Measurements from ENCODE around the gene ZNF24.

ZNF24 gene

GRCh38 chr18:35368595-35368994 is 24.4 kb upstream of the ZNF24 start:
- Mint-ChIP-seq H3K36me3 (ENCODE audit: low read depth) (no peaks in the 10 kb centered on the region), H3K4me1 (no peaks in the 10 kb centered on the region), H3K4me3 (no peak overlapping the region), H3K27ac (no peak overlapping the region), H3K27me3 (ENCODE audit: low read depth, poor library complexity) (no peaks in the 10 kb centered on the region), H3K9me3 (no peaks in the 10 kb centered on the region)
- no peak for DNase-seq
- TF ChIP-seq CTCF (IDR thresholded peaks at IDR 0.05): no peak

GRCh38 chr18:35362531-35362930 is 18.3 kb upstream of the ZNF24 start:
- H3K4me1 Mint-ChIP-seq: no peaks in the 10 kb centered on the region
- no peak for DNase-seq
- no peak overlapping the region for H3K27ac Mint-ChIP-seq
- no peak for TF ChIP-seq CTCF (IDR thresholded peaks at IDR 0.05)
- peaks cover 5% of the 10 kb centered on the region for H3K36me3 Mint-ChIP-seq (ENCODE audit: low read depth)
- H3K9me3 Mint-ChIP-seq: peaks cover 17% of the 10 kb centered on the region
- H3K27me3 Mint-ChIP-seq (ENCODE audit: low read depth, poor library complexity): no peaks in the 10 kb centered on the region
- H3K4me3 Mint-ChIP-seq: no peak overlapping the region

GRCh38 chr18:35361570-35362321 is 17.5 kb upstream of the ZNF24 start:
- Mint-ChIP-seq H3K36me3 (ENCODE audit: low read depth) (peaks cover 5% of the 10 kb centered on the region), H3K4me3 (no peak overlapping the region)
- TF ChIP-seq CTCF (IDR thresholded peaks at IDR 0.05): no peak

GRCh38 chr18:35355140-35355618 is 11.0 kb upstream of the ZNF24 start:
- peak; percentile 59 for TF ChIP-seq CTCF (IDR thresholded peaks at IDR 0.05)
- peak overlapping the region; percentile 53 for H3K4me3 Mint-ChIP-seq
- no peaks in the 10 kb centered on the region for H3K27me3 Mint-ChIP-seq (ENCODE audit: low read depth, poor library complexity)
- H3K9me3 Mint-ChIP-seq: peaks cover 35% of the 10 kb centered on the region
- no peak overlapping the region for H3K27ac Mint-ChIP-seq
- H3K36me3 Mint-ChIP-seq (ENCODE audit: low read depth): peaks cover 6% of the 10 kb centered on the region
- H3K4me1 Mint-ChIP-seq: peaks cover 16% of the 10 kb centered on the region
- DNase-seq: peak; percentile 63

More at GRCh38 chr18:35361570-35362321, 17.5 kb upstream of the ZNF24 start:
- no peak overlapping the region for H3K27ac Mint-ChIP-seq
- H3K27me3 Mint-ChIP-seq (ENCODE audit: low read depth, poor library complexity): no peaks in the 10 kb centered on the region
- DNase-seq: no peak
- H3K9me3 Mint-ChIP-seq: peaks cover 17% of the 10 kb centered on the region
- no peaks in the 10 kb centered on the region for H3K4me1 Mint-ChIP-seq

GRCh38 chr18:35352778-35353177 is 8.6 kb upstream of the ZNF24 start:
- DNase-seq: no peak
- Mint-ChIP-seq H3K27me3 (ENCODE audit: low read depth, poor library complexity) (no peaks in the 10 kb centered on the region), H3K27ac (no peak overlapping the region), H3K9me3 (peaks cover 32% of the 10 kb centered on the region), H3K4me3 (no peak overlapping the region), H3K36me3 (ENCODE audit: low read depth) (peaks cover 6% of the 10 kb centered on the region), H3K4me1 (peaks cover 20% of the 10 kb centered on the region)
- no peak for TF ChIP-seq CTCF (IDR thresholded peaks at IDR 0.05)

GRCh38 chr18:35352283-35352682 is 8.1 kb upstream of the ZNF24 start:
- Mint-ChIP-seq H3K27me3 (ENCODE audit: low read depth, poor library complexity) (no peaks in the 10 kb centered on the region), H3K9me3 (peaks cover 32% of the 10 kb centered on the region), H3K4me3 (no peak overlapping the region), H3K27ac (no peak overlapping the region), H3K4me1 (peaks cover 23% of the 10 kb centered on the region), H3K36me3 (ENCODE audit: low read depth) (peaks cover 6% of the 10 kb centered on the region)
- no peak for TF ChIP-seq CTCF (IDR thresholded peaks at IDR 0.05)
- no peak for DNase-seq
